ENCODE results near the gene TK1. TPM values are rescaled to one million over a fixed set of nuclear protein-coding genes. Genes with fewer than 3 reads are reported as not detected.

Gene TK1
- total RNA-seq, 1 experiment from 2014 or later, result 153 TPM

DNA sequence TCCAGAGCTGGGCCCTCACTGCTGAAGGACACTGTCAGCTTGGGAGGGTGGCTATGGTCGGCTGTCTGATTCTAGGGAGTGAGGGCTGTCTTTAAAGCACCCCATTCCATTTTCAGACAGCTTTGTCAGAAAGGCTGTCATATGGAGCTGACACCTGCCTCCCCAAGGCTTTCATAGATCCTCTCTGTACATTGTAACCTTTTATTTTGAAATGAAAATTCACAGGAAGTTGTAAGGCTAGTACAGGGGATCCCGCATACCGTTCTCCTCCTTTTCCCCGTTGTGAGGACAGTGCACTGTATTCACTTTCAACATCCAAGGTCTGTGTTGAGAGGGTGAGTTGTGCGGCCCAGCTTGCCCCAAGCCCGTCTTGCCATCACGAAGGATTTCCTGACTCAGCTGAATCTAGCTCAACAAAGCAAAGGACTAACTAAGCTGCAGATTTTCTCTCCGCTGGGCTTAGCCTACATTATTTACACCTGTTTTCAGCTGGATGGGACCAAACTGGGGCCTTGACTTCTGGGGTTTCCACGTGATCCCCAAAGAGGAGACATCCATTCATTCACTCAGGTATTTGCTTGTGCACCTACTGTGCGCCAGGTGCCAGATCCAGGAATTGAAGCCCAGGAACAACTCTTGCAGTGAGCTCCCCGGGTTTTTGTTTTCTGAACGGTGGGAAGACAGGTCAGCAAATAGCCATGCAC lies 39.4 kb upstream of the TK1 start:
- no peak for TF ChIP-seq TCF7L2 (IDR thresholded peaks at IDR 0.05; ENCODE audit: low read depth, low read length)
- no peak; the same call in 1 of the 2 replicates for TF ChIP-seq POLR2AphosphoS5 (IDR thresholded peaks at IDR 0.05; ENCODE audit: low read depth, low read length)
- TF ChIP-seq, protein P1, sequence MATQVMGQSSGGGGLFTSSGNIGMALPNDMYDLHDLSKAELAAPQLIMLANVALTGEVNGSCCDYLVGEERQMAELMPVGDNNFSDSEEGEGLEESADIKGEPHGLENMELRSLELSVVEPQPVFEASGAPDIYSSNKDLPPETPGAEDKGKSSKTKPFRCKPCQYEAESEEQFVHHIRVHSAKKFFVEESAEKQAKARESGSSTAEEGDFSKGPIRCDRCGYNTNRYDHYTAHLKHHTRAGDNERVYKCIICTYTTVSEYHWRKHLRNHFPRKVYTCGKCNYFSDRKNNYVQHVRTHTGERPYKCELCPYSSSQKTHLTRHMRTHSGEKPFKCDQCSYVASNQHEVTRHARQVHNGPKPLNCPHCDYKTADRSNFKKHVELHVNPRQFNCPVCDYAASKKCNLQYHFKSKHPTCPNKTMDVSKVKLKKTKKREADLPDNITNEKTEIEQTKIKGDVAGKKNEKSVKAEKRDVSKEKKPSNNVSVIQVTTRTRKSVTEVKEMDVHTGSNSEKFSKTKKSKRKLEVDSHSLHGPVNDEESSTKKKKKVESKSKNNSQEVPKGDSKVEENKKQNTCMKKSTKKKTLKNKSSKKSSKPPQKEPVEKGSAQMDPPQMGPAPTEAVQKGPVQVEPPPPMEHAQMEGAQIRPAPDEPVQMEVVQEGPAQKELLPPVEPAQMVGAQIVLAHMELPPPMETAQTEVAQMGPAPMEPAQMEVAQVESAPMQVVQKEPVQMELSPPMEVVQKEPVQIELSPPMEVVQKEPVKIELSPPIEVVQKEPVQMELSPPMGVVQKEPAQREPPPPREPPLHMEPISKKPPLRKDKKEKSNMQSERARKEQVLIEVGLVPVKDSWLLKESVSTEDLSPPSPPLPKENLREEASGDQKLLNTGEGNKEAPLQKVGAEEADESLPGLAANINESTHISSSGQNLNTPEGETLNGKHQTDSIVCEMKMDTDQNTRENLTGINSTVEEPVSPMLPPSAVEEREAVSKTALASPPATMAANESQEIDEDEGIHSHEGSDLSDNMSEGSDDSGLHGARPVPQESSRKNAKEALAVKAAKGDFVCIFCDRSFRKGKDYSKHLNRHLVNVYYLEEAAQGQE (IDR thresholded peaks at IDR 0.05; ENCODE audit: insufficient read depth in 1 of 2, low read depth in 2 of 2, low read length in 1 of 2), result no peak
- CTCF ChIA-PET, result no interaction called here
- in situ Hi-C loops (cut with HindIII; ENCODE audit: low pct_unique_long_range_greater_than_20kb, low sequenced_read_pairs) (no loop called here), intact Hi-C loops (cut with micrococcal nuclease; ENCODE audit: unreplicated experiment) (no loop called here)
- Histone ChIP-seq H3K4me1 (ENCODE audit: control insufficient read depth, insufficient read depth, low read length) (no peaks in the 10 kb centered on the region), H3K36me3 (ENCODE audit: control insufficient read depth, insufficient read depth, low read length) (peaks cover 7% of the 10 kb centered on the region; the same call in 1 of the 2 replicates), H3K4me3 (ENCODE audit: low read depth in 2 of 2, low read length in 2 of 2) (no peak overlapping the region), H3K27me3 (ENCODE audit: control insufficient read depth, insufficient read depth, low read length) (no peaks in the 10 kb centered on the region), H3K9me3 (ENCODE audit: control insufficient read depth, insufficient read depth, low read depth, low read length) (no peaks in the 10 kb centered on the region), H3K27ac (ENCODE audit: low read length) (no peak overlapping the region)
- DNase-seq (ENCODE audit: low read depth, low spot score), result no peak
- POLR2A ChIA-PET, result interaction anchor here (0.6 kb wide), 2 partner anchors 20 to 771 kb away, joined by 3 to 4 read pairs; no protein-coding TSS in a partner anchor
- no TSS peak for BruUV-seq (replicated peaks)
- peak; percentile 52 for ATAC-seq

DNA sequence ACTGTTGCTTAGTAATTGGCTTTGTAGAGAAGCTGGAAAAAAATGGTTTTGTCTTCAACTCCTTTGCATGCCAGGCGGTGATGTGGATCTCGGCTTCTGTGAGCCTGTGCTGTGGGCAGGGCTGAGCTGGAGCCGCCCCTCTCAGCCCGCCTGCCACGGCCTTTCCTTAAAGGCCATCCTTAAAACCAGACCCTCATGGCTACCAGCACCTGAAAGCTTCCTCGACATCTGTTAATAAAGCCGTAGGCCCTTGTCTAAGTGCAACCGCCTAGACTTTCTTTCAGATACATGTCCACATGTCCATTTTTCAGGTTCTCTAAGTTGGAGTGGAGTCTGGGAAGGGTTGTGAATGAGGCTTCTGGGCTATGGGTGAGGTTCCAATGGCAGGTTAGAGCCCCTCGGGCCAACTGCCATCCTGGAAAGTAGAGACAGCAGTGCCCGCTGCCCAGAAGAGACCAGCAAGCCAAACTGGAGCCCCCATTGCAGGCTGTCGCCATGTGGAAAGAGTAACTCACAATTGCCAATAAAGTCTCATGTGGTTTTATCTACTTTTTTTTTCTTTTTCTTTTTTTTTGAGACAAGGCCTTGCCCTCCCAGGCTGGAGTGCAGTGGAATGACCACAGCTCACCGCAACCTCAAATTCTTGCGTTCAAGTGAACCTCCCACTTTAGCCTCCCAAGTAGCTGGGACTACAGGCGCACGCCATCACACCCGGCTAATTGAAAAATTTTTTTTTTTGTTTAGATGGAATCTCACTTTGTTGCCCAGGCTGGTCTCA lies 38.4 kb upstream of the TK1 start:
- CTCF ChIA-PET, result no interaction called here
- intact Hi-C loops (cut with micrococcal nuclease; ENCODE audit: unreplicated experiment) (no loop called here), in situ Hi-C loops (cut with HindIII; ENCODE audit: low pct_unique_long_range_greater_than_20kb, low sequenced_read_pairs) (no loop called here)
- no peaks in the 10 kb centered on the region for H3K4me1 ChIP-seq (ENCODE audit: control insufficient read depth, insufficient read depth, low read length)
- H3K27ac ChIP-seq (ENCODE audit: low read length), result no peak overlapping the region
- 0 out of 2 replicates have a peak, but pooled peaks have one; percentile 19 for ATAC-seq
- BruUV-seq (replicated peaks), result no TSS peak
- H3K27me3 ChIP-seq (ENCODE audit: control insufficient read depth, insufficient read depth, low read length), result no peaks in the 10 kb centered on the region
- POLR2A ChIA-PET, result no interaction called here
- DNase-seq (ENCODE audit: low read depth, low spot score), result no peak
- peaks cover 7% of the 10 kb centered on the region; the same call in 1 of the 2 replicates for H3K36me3 ChIP-seq (ENCODE audit: control insufficient read depth, insufficient read depth, low read length)
- TF ChIP-seq, protein P2, sequence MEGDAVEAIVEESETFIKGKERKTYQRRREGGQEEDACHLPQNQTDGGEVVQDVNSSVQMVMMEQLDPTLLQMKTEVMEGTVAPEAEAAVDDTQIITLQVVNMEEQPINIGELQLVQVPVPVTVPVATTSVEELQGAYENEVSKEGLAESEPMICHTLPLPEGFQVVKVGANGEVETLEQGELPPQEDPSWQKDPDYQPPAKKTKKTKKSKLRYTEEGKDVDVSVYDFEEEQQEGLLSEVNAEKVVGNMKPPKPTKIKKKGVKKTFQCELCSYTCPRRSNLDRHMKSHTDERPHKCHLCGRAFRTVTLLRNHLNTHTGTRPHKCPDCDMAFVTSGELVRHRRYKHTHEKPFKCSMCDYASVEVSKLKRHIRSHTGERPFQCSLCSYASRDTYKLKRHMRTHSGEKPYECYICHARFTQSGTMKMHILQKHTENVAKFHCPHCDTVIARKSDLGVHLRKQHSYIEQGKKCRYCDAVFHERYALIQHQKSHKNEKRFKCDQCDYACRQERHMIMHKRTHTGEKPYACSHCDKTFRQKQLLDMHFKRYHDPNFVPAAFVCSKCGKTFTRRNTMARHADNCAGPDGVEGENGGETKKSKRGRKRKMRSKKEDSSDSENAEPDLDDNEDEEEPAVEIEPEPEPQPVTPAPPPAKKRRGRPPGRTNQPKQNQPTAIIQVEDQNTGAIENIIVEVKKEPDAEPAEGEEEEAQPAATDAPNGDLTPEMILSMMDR (IDR thresholded peaks at IDR 0.05), result no peak
- TF ChIP-seq, protein P1 (IDR thresholded peaks at IDR 0.05; ENCODE audit: insufficient read depth in 1 of 2, low read depth in 2 of 2, low read length in 1 of 2), result no peak
- TF ChIP-seq SIN3A (IDR thresholded peaks at IDR 0.05; ENCODE audit: borderline replicate concordance, insufficient read depth, low read depth, low read length), result no peak
- no peak; the same call in none of the 2 replicates for TF ChIP-seq POLR2AphosphoS5 (IDR thresholded peaks at IDR 0.05; ENCODE audit: low read depth, low read length)
- no peak for TF ChIP-seq TCF7L2 (IDR thresholded peaks at IDR 0.05; ENCODE audit: low read depth, low read length)
- H3K4me3 ChIP-seq (ENCODE audit: low read depth in 2 of 2, low read length in 2 of 2), result no peak overlapping the region
- no peaks in the 10 kb centered on the region for H3K9me3 ChIP-seq (ENCODE audit: control insufficient read depth, insufficient read depth, low read depth, low read length)
